IPS DF 4.7 (cell line): ENCODE measurements around the gene SLC25A43.
"Not testable (repeated sequence)": the region's sequence is repeated elsewhere in the genome, so short reads cannot be mapped to it uniquely, and the experiment has no call there.

Experiments
- DNase-seq: peaks from one replicate; pipeline ENCODE4 v3.0.0-alpha.2; 2013; ENCODE audit warnings: low spot score; ENCODE audit errors: extremely low read depth

Gene SLC25A43

DNA sequence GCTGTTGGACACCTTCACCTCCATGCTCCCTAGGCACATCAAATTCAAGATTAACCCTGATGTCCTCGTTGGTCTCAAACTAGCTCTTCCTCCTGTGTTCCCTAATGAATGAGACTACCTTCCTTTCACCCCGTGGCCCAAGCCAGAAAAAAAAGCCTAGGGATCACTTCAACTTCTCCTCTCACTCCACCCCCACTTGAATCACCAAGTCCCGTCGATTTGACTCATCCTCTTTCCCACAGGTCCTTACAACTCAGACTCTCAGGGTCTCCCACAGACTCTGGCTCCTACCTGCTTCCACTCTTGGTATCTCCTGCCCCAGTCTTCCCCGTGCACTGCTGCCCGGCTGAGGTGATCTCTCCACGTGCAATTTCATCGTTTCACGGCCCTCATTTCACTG is 8.5 kb downstream of the SLC25A43 start:
- DNase-seq = no peak

DNA sequence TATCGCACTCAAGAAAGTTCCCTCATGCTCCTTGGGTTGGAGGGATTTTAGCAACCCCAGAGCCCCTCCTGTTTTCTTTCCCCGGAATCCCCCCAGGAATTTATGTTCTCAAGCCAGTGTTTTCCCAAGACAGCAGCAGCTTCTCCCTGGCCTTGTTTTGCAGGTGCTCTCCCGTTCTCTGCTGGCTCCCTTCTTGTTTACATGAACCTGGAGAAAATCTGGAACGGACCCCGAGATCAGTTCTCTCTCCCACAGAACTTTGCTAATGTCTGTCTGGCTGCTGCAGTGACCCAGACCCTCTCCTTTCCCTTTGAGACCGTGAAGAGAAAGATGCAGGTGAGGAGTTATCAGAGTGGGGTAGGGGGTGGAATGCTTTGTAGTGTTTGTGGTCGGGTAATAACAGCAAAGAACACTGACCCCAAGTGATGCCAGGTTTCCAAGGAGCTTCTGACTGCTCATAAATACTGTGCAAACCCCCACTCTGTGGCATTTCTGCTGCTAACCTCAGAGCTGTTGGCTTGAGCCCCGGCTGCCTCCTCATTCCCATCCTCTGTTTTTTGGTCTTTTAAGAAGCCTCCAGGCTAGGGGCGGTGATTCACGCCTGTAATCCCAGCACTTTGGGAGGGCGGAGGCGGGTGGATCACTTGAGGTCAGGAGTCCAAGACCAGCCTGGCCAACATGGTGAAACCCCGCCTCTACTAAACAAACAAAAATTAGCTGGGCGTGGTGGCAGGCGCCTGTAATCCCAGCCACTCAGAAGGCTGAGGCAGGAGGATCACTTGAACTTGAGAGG is 11.1 kb downstream of the SLC25A43 start:
- no peak for DNase-seq

DNA sequence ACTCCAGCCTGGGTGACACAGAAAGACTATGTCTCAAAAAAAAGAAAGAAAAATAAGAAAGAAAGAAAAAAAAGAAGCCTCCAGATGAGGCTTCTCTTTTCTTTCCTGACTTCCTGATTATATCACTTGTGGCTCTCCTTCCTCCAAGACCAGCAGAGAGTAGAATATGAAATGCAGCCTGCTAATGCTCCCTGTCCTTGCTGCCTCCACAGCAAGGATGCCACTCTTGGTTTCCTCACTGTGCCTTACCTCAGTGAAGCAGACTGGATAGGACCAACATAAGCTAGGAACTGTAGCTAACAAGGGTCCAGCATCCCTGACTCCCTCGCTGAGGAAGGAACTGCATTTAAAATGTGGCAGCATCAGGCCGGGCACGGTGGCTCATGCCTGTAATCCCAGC is 11.7 kb downstream of the SLC25A43 start:
- no peak for DNase-seq

DNA sequence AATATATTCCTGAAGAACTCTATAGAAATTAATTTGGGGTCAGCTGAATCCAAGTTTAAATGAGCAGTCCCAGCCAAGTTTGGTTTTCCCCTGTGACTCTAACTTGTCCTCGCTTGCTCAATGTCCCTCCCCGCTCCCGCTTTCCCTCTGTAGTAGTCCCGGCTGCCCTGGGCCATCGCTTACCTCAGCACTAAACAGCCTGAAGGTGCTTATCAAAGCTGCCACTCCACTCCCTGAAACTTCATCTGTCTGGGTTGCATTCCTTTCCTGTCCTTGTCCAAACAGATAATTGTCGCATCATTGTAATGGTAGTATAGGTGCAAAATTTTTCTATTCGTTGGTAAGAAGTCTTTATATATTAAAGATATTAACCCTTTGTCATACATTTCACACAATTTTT is 12.8 kb downstream of the SLC25A43 start:
- no peak for DNase-seq

DNA sequence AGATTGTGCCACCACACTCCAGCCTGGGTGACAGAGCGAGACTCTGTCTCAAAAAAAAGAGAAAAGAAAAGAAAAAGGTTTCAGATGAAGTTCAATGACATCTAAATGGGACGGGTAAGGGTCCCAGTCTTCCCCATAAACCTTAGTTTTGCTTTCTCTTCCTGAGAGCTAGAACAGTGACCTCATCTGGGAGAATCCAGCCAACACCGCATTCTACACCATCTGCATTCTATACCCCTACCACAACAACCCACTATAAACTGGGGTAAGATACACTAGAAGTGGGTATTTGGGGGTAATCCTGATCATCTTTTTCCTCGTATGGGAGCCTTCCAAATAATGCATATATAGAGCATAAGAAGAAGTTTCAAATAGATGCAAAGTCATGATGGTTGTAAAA is 18.2 kb downstream of the SLC25A43 start:
- no peak for DNase-seq

DNA sequence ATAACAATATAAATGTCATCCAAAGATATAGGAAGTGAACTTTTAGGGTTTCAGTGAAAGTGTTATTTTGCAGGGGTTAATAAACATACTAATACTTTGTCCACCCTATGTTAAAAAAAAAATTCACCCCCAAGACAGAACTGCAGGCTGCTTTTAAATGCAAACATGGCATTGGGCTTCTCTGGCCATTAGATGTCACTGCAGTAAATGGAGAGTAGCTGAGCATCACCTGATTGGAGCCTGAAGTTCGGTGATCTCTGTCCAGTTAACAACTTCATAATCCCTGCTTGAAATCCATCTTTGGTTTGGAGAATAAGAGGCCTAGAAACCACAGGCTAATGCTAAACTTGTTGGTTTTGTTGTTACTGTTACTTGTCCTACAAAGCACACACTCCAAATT is 18.7 kb downstream of the SLC25A43 start:
- no peak for DNase-seq

DNA sequence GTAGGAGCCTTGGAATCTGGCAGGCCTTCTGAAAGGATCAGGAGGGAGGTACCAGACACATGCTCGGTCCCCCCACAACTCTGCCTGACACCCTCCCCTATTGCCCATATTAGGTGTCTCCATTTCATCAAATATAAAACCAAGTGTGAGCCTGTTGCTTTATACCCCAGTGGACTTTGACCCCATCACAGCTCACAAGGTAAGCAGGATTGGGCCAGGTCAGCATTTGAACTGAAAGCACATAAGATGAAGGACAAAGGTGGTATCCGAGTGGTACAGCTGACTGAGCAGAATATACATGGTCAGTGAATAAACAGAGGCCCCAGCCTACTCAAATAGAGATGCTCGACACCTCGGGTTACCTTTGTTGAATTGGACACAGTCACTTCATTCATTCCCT is 20.0 kb downstream of the SLC25A43 start:
- DNase-seq = no peak

DNA sequence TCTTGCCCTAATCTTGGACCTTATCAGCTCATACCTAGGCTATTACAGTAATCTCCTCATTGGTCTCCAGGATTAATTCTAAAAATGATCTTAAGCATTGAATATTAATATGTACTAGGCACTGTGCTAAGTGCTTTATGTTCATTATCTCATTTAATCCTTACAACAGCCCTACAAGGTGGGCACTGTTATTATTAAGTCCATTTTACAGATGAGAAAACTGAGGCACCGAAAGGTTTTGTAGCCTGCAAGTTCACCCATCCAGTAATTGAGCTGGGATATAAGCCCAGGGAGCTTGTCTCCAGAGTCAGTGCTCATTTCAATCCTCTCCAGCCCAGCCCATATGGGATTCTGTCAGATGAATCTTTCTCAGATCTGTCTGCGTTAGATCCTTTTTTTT is 20.8 kb downstream of the SLC25A43 start:
- DNase-seq = no peak

DNA sequence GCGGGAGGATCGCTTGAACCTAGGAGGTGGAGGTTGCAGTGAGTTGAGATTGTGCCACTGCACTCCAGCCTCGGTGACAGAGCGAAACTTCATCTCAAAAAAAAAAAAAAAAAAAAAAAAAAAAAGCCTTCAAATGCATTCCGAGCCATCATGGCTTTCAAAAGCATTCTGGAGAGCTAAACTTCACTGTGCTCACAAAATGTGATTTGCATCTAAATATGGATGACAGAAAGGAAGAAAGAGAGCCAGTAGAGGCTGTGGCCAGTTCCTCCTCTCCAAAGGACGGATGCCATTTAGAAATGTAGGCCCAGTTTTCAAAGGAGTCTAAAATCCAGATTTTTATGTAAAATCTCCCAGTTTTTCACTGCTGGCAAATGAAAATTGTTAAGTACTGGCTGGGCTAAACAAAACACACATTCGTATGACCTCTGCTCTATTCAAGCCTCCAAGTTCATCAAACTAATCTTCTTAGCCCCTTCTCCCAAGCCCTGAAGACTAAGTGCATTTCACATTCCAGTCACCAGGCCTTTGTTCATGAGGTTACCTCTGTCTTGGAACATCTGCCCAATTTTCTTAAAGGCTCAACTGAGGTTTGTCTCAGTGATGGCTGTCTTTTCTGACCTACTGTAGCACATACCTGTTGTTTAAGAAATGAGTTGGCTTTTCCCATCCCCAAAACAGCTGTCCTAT is 22.0 kb downstream of the SLC25A43 start:
- DNase-seq = no peak

DNA sequence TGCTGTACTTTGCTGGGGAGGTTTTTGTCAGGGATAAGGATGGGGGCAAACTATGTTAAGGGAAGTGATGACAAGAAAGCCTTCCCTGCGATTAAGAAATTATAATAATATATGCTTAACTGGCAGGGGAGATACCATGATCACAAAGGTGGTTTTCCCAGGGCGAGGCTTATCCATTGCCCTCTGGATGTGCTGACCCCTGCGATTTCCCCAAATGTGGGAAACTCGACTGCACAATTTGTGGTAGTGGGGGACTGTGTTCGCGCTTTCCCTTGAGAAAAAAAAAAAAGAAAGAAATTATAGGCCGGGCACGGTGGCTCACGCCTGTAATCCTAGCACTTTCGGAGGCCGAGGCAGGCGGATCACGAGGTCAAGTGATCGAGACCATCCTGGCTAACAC is 24.5 kb downstream of the SLC25A43 start:
- DNase-seq = no peak

DNA sequence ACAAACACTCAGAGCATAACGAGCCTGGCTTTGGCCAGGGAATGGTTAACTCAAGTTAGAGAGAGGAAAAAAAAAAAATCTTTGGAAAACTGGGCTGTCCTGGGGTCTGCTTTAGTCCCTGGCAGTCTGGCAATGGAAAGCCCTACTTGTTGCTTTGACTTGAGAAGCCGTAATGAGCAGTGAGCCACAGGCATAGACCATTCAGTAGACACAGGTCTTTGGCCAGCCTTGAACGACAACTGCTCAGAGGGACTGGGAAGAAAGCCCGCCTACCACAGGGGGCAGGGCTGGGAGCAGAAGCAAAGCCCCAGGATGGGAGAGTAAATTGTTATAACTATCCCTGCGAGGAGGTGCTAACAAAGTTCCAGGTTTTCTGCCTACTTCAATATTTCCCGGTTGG is 25.9 kb downstream of the SLC25A43 start:
- no peak for DNase-seq

DNA sequence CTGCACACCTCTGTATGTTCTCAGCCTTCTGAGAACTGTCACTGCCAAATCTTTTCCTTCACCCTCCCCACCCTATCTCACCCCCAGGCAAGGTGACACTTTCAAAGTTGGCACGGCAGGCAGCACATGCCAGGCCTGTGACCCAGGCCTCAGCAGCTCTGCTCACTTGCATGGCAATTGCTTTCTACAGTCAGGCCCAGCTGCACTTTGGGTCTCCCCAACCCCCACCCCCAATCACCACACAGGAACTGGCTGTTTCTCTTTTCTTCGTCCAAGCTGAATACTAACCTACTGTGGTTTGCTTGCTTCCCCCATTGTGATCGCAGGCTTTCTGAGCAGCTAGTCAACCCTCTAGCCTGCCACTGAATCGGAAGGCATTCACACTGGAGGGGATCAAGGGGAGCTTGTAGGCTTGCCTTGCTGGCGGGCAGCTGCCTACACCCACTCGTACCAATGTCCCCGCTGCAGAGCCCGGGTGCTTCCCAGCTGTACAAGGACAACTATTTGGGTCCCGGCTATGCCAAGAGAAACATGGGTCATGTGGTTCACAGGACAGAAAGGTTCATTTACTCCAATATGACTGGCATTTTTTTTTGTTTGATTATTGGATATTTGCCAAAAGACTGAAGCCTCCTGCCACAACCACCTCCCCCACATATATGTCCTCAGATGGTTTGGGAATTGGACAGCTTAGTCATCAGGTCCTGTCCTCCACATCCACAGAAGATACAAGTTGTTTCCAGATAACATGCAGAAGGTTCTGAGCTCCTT is 28.1 kb downstream of the SLC25A43 start:
- DNase-seq = no peak

DNA sequence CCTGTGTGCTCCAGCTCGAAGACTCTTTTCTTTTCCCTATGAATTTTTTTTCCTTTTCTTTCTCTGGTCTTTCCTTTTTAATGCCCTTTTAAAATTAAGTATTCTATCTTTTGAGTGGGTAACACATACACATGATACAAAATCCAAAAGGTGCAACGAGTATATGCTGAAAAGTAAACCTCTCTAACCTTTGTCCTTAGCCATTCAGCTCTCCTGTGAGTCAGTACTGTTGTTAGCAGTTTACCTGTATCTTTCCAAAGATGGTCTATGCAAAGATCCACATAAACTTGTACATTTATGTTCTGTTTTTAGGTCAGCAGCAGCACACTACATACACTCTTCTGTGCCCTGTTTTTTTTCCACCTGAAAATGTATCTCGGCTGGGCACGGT is 28.7 kb downstream of the SLC25A43 start:
- DNase-seq = no peak

DNA sequence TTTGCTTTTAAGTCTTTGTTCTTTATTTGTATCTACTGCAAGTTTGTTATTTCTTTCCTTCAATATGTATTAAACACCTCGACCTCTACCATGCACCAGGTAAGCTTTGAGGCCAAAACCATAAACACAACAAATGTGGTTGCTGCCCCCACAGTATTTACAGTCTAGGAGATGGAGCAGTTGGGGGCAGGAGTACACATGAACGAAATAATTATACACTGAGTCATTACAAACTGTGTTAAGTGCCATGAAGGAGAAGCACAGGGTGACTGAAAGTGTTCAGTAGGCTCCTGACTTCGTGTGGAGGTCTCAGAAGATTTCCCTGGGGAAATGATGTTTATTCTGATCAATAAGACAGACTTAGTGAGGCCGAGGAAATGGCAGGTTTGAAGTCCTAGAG is 30.3 kb downstream of the SLC25A43 start:
- no peak for DNase-seq

DNA sequence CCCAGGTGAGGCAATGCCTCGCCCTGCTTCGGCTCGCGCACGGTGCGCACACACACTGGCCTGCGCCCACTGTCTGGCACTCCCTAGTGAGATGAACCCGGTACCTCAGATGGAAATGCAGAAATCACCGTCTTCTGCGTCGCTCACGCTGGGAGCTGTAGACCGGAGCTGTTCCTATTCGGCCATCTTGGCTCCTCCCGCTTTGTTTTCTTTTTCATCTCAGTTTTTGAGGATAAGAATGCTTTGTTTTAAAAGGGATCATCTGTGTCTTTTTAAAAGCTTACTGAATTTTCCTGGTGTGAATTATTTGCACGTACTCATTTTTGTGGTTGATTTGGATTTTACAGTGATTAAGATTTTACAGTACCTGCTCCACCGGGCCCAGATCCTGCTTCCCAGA is 42.2 kb downstream of the SLC25A43 start:
- not testable (repeated sequence) for DNase-seq

DNA sequence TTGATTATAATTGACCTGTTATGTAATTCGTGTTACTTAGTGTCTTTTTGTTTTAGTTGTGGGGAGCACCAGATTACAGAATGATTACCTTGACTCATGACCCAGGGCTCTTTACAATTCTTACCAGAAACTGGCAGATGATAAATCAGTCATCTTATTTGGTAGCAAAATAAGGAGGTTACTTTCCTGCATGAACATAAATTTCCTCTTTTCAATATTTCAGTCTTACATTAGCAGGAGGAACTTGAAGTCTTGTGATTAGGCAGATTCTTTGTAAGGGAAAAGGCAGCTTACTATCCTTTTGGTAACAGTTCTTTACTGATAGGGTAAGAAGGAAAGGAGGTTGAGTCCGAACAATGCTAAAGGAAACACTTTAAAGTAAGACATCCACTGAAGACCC is 43.1 kb downstream of the SLC25A43 start:
- no peak for DNase-seq

DNA sequence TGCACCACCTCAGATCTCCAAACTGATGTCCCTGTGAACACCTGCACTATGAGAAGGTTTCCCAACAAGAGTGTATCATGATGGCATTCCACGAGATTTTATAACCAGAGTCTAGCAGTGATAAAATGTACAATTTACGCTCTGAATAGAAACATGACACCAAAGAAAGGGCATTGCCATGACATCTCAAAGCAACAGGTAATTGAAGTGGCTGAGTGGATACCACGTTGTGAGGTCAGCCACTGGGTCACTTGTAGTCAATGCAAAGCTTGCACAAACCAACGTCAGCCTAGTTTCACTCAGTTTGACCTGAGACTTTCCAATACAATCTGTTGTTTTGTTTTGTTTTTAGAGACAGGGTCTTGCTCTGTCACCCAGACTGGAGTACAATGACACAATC is 54.1 kb downstream of the SLC25A43 start:
- DNase-seq = no peak

DNA sequence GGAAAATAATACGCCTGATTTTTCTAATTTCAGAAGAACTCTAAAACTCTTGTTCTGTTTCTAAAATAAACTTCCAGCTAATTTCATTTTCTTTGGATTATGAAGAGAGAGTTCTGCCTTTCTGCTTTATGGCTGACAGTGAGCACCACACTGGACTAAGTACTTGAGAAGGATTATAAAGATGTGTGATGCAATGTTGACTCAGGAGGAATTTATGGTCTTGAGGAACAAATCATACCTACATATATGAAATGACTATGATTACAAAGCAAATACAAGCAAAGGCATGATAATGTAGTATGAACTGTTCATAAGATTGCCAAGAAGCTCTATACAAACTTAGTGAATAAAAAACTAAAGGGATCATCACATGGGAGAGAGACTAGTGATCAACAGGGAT is 56.1 kb downstream of the SLC25A43 start:
- DNase-seq = no peak

DNA sequence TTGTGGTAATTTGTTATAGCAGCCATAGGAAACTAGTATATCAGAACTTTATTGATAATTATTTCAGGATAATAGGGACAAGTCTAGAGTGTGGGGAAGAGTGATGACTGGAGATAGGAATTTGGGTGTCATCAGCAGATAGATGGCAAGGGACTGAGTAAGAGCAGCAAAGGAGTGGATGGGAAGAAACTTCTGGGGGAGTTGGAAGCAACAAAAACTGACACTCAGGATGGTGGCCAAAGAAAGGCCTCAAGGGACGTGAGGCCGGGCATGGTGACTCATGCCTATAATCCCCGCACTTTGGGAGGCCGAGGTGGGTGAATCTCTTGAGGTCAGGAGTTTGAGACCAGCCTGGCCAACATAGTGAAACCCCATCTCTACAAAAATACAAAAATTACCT is 60.0 kb downstream of the SLC25A43 start:
- DNase-seq = no peak

DNA sequence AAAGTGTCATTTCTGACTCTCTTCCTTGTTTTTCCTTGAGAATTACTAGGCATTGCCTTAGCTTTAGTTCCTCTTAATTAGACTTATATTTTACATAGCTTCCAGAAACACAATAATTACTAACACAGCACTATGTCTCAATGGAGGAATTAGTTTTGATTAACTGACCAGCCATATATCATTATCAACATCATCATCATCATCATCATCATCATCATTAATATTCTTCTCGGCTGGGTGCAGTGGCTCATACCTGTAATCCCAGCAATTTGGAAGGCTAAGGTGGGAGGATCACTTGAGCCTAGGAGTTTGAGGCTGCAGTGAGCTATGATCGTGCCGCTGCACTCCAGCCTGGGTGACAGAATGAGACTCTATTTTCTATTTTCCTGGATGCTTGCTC is 66.4 kb downstream of the SLC25A43 start:
- DNase-seq = no peak

DNA sequence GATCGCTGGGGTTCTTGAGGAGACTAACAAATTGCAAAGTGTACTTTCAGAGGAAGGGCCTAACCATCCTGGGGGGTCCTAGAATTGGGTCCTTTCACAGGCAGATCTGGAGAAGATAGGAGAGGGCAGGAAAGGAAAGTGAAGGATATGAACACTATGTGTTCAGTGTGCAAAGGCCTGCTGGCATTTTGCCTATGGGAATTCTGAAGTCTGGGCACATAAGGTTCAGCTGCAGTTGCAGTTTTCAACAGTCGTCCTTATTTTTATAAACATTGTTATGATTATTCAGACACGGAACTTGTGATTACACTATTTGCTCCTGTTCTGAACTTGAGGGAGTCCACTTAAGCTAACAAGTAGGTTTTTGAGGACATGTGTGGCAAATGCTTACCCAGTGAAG is 67.8 kb downstream of the SLC25A43 start:
- no peak for DNase-seq

DNA sequence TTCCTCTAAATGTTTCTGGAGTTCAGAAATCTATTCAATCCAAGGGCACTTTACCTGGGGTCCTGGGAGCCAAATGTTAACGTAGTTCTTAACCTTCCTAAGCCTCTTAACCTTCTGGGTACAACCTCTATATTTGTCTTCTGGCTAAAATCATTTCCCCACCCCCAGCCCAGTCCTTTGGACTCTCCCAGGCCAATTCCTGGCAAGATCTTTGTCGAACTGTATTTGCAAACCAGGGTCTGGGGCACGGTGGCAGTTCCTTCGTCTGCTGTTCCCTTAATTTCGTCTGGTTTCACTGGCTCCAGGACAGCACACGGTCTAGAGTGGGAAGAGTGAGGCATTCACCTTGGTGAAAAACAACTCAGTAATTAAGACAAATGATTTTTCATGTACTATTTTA is 68.3 kb downstream of the SLC25A43 start:
- DNase-seq = no peak
